Measurements from ENCODE around the gene SLC39A3. TPM values are rescaled to one million over a fixed set of nuclear protein-coding genes. Genes with fewer than 3 reads are reported as not detected.

SLC39A3 gene, protein sequence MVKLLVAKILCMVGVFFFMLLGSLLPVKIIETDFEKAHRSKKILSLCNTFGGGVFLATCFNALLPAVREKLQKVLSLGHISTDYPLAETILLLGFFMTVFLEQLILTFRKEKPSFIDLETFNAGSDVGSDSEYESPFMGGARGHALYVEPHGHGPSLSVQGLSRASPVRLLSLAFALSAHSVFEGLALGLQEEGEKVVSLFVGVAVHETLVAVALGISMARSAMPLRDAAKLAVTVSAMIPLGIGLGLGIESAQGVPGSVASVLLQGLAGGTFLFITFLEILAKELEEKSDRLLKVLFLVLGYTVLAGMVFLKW
- total RNA-seq: 10 to 100 TPM; 13.2 to 24.5 (median 19.6) TPM
- 15.0 TPM for total RNA-seq (2013)
- total RNA-seq: 6.5 to 27.3 (median 14.1) reads per million in 29 experiments

DNA sequence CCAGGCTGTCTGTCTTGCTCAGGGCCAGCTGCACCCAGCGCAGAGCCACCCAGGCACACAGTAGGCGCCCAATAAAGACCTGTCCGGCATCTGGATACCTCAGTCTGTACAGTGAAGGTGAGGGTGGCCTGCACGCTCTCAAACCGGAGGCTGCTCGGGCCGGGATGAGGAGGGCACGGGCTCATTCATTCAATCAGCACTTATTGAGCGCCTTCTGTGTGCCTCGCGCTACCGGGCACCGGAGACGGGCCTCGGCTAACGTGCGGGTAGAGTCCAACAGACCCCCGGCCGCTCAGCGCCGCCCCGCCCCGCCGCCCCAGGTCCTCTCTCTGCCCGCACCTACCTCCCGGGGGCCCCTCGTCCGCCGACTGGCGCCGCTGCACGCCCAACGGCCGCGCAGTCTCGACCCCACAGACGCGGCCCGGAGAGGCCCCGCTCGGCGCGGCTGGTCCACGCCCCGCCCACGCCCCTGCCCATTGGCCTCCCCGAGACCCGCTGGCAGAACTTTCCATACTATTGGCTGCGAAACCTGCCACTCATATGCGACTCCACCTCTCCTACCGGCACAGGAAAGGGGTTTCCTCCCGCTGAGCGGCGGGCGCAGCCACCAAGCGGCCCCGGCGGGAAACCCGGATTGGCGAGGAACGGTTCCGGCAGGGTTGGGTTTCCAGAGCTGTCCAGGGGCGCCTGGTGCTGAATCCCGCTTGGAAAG lies at the start of gene SLC39A3:
Gene SLC39A3 (minus strand): TSS at position 416 of the 712 bp plus-strand sequence. CDS start 2,760 bp downstream, outside the sequence.
- POLR2A ChIA-PET: interaction anchor here in 1 of 2 donors (1.0 kb wide), 1 partner anchor 264 kb away, joined by 3 read pairs; the partner anchor contains the start of gene GADD45B
- no peaks in the 10 kb centered on the region for H3K9me3 ChIP-seq
- H3K27me3 ChIP-seq (replicated peaks in 1 of 2; ENCODE audit: control insufficient read depth in 2 of 2, extremely low read depth in 1 of 2, insufficient read depth in 2 of 2, low read length in 1 of 2): peaks cover 0 to 9% of the 10 kb centered on the region in 2 experiments
- Mint-ChIP-seq H3K9me3 (no peaks in the 10 kb centered on the region), H3K27me3 (peaks cover 13 to 15% of the 10 kb centered on the region in 2 donors), H3K36me3 (peaks cover 16% of the 10 kb centered on the region), H3K4me1 (peaks cover 18 to 24% (median 19%) of the 10 kb centered on the region in 3 donors), H3K4me3 (peak within 1 kb of the TSS; percentile 79 to 86 (median 84)), H3K27ac (peak within 1 kb of the TSS in 1 of 2 donors; percentile 39)
- H3K36me3 ChIP-seq (ENCODE audit: control insufficient read depth in 2 of 2, extremely low read depth in 1 of 2, insufficient read depth in 1 of 2, low read length in 1 of 2): peaks cover 12 to 21% of the 10 kb centered on the region in 2 donors
- WGBS (ENCODE audit: insufficient coverage): 0% methylated on average over 51 of the region's 64 CpGs
- DNase-seq: peak; percentile 95 to 99 (median 98)
- CTCF ChIA-PET: no interaction called here
- H3K4me3 ChIP-seq (ENCODE audit: control insufficient read depth in 1 of 2, extremely low read depth in 1 of 2, low read length in 1 of 2): peak within 1 kb of the TSS; percentile 68 to 88
- ATAC-seq (replicated peaks in 1 of 4): peak; percentile 100
- peak within 1 kb of the TSS; percentile 38 for H3K27ac ChIP-seq (ENCODE audit: low read length)
- H3K4me1 ChIP-seq (ENCODE audit: control insufficient read depth in 1 of 2, extremely low read depth in 1 of 2, insufficient read depth in 2 of 2, low read length in 2 of 2): peaks cover 0 to 22% of the 10 kb centered on the region in 2 experiments

DNA sequence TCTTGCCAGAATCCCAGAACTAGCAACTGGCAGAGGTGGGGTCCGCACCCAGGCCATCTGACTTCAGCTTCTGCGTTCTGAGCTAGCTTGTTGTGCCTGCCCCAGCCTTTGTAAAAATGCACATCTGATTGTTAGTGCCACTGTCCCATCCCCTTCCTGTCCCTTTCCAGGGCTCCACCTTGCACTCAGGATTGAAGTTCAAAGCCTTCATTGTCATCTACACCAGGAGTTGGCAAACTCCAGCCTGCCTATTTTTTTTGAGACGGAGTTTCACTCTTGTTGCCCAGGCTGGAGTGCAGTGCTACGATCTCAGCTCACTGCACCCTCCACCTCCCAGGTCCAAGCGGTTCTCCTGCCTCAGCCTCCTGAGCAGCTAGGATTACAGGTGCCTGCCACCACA lies 48.4 kb upstream of the SLC39A3 start:
- Mint-ChIP-seq H3K4me1 (peaks cover 16 to 33% (median 33%) of the 10 kb centered on the region in 3 donors), H3K27ac (no peak overlapping the region), H3K9me3 (no peaks in the 10 kb centered on the region), H3K4me3 (peak overlapping the region in 2 of 3 donors; percentile 21 to 49), H3K36me3 (peaks cover 5% of the 10 kb centered on the region), H3K27me3 (no peaks in the 10 kb centered on the region)
- peaks cover 4 to 29% of the 10 kb centered on the region in 2 experiments for H3K4me1 ChIP-seq (ENCODE audit: control insufficient read depth in 1 of 2, extremely low read depth in 1 of 2, insufficient read depth in 2 of 2, low read length in 2 of 2)
- no peak overlapping the region for H3K27ac ChIP-seq (ENCODE audit: low read length)
- ATAC-seq (replicated peaks in 1 of 4): no peak
- peaks cover 11 to 16% of the 10 kb centered on the region in 2 donors for H3K36me3 ChIP-seq (ENCODE audit: control insufficient read depth in 2 of 2, extremely low read depth in 1 of 2, insufficient read depth in 1 of 2, low read length in 1 of 2)
- H3K27me3 ChIP-seq (replicated peaks in 1 of 2; ENCODE audit: control insufficient read depth in 2 of 2, extremely low read depth in 1 of 2, insufficient read depth in 2 of 2, low read length in 1 of 2): no peaks in the 10 kb centered on the region
- no peak overlapping the region for H3K4me3 ChIP-seq (ENCODE audit: control insufficient read depth in 1 of 2, extremely low read depth in 1 of 2, low read length in 1 of 2)
- CTCF ChIA-PET: no interaction called here
- POLR2A ChIA-PET: no interaction called here
- 90% methylated on average over 3 of the region's 5 CpGs for WGBS (ENCODE audit: insufficient coverage)
- no peaks in the 10 kb centered on the region for H3K9me3 ChIP-seq
- no peak for DNase-seq

DNA sequence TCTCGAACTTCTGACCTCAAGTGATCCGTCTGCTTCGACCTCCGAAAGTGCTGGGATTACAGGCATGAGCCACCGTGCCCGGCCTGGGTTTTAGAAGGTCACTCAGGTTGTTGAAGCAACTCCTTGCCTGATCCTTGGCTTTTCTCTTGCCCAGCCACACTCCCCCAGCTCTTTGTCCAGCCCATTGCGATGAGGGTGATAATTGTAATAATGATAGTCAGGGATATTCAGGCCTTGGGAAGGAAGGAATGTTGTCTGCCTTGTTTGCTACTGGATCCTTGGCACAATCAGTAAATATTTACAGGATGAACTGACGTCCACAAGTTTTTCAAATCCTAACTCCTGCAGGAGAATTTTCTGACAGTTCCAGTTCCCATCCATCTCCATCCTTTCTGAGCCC lies 47.3 kb upstream of the SLC39A3 start:
- WGBS (ENCODE audit: insufficient coverage): 86% methylated on average over 1 of the region's 8 CpGs
- ChIA-PET POLR2A (interaction anchor here in 1 of 2 donors (0.6 kb wide), 1 partner anchor 577 kb away, joined by 3 read pairs; no protein-coding TSS in a partner anchor), CTCF (no interaction called here)
- Histone ChIP-seq H3K36me3 (ENCODE audit: control insufficient read depth in 2 of 2, extremely low read depth in 1 of 2, insufficient read depth in 1 of 2, low read length in 1 of 2) (peaks cover 11 to 15% of the 10 kb centered on the region in 2 donors), H3K4me1 (ENCODE audit: control insufficient read depth in 1 of 2, extremely low read depth in 1 of 2, insufficient read depth in 2 of 2, low read length in 2 of 2) (peaks cover 9 to 37% of the 10 kb centered on the region in 2 experiments), H3K4me3 (ENCODE audit: control insufficient read depth in 1 of 2, extremely low read depth in 1 of 2, low read length in 1 of 2) (no peak overlapping the region), H3K27ac (ENCODE audit: low read length) (no peak overlapping the region), H3K9me3 (no peaks in the 10 kb centered on the region), H3K27me3 (replicated peaks in 1 of 2; ENCODE audit: control insufficient read depth in 2 of 2, extremely low read depth in 1 of 2, insufficient read depth in 2 of 2, low read length in 1 of 2) (peaks cover 0 to 4% of the 10 kb centered on the region in 2 experiments)
- Mint-ChIP-seq H3K4me3 (peak overlapping the region; percentile 56 to 86 (median 57)), H3K27me3 (no peaks in the 10 kb centered on the region), H3K27ac (no peak overlapping the region), H3K4me1 (peaks cover 21 to 40% (median 39%) of the 10 kb centered on the region in 3 donors), H3K9me3 (no peaks in the 10 kb centered on the region), H3K36me3 (peaks cover 5% of the 10 kb centered on the region)
- DNase-seq: no peak
- no peak for ATAC-seq (replicated peaks in 1 of 4)

DNA sequence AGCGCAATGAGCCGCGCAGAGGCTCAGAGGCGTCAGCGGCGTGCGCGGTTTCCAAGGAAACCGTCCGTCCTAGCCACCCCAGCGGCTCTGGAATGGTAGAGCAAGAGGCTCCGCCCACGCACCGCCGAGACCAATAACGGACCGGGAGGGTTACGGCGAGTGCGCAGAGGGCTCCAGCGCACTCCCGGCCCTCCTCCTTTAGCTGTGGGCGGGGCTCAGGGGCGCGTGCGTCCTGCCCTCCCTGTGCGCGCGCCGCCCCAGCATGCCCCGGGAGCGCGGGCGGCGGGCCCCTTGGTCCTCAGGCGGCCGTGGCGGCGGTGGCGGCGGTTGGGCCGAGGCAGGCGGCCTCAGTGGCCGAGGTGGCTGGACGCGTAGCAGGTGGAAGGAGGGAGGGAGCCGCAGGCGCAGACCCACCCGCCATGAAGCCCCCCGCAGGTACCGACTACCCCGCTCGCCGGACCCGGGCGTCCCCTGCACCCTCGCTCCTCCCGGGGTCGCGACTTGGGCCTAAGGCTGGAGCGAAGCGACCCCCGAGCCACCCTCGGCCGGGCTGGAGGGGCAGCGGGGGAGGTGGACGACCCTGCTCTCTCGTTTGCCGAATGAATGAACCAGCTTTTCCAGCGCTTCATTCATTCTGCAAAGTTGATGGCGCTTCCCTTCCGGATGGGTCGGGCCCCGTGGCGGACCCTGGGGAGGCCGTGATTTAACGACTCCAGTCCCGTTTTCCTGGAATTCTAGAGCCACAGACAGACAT lies 45.6 kb upstream of the SLC39A3 start, which contains the start of gene THOP1:
Gene THOP1 (plus strand): TSS at position 260 of the 754 bp plus-strand sequence. CDS start 160 bp downstream, at position 420.
- peak; percentile 91 to 100 (median 98) for DNase-seq
- H3K27ac ChIP-seq (ENCODE audit: low read length): peak within 1 kb of the TSS; percentile 58
- H3K4me1 ChIP-seq (ENCODE audit: control insufficient read depth in 1 of 2, extremely low read depth in 1 of 2, insufficient read depth in 2 of 2, low read length in 2 of 2): peaks cover 11 to 52% of the 10 kb centered on the region in 2 experiments
- H3K9me3 Mint-ChIP-seq: no peaks in the 10 kb centered on the region
- H3K27me3 Mint-ChIP-seq: no peaks in the 10 kb centered on the region
- H3K36me3 ChIP-seq (ENCODE audit: control insufficient read depth in 2 of 2, extremely low read depth in 1 of 2, insufficient read depth in 1 of 2, low read length in 1 of 2): peaks cover under 1% of the 10 kb centered on the region in 2 donors
- H3K4me3 ChIP-seq (ENCODE audit: control insufficient read depth in 1 of 2, extremely low read depth in 1 of 2, low read length in 1 of 2): peak within 1 kb of the TSS; percentile 77 to 81
- H3K9me3 ChIP-seq: no peaks in the 10 kb centered on the region
- H3K36me3 Mint-ChIP-seq: peaks cover 3% of the 10 kb centered on the region
- ChIA-PET CTCF (interaction anchor here in 1 of 2 donors (0.6 to 1.0 kb wide), 3 partner anchors 54 to 137 kb away, joined by 3 to 4 read pairs (median 3); partner anchors contain the start of gene ZNF555), POLR2A (interaction anchor here in 1 of 2 donors (0.6 to 0.7 kb wide), 2 partner anchors 298 to 307 kb away, joined by 4 to 5 read pairs; no protein-coding TSS in a partner anchor)
- peak within 1 kb of the TSS; percentile 82 to 86 (median 85) for H3K4me3 Mint-ChIP-seq
- H3K27me3 ChIP-seq (replicated peaks in 1 of 2; ENCODE audit: control insufficient read depth in 2 of 2, extremely low read depth in 1 of 2, insufficient read depth in 2 of 2, low read length in 1 of 2): peaks cover 0 to 4% of the 10 kb centered on the region in 2 experiments
- peak; percentile 90 to 96 (median 92) for ATAC-seq (replicated peaks in 1 of 4)
- under 1% methylated on average over 63 of the region's 78 CpGs for WGBS (ENCODE audit: insufficient coverage)
- H3K27ac Mint-ChIP-seq: peak within 1 kb of the TSS; percentile 46 to 83
- peaks cover 38 to 56% (median 56%) of the 10 kb centered on the region in 3 donors for H3K4me1 Mint-ChIP-seq

DNA sequence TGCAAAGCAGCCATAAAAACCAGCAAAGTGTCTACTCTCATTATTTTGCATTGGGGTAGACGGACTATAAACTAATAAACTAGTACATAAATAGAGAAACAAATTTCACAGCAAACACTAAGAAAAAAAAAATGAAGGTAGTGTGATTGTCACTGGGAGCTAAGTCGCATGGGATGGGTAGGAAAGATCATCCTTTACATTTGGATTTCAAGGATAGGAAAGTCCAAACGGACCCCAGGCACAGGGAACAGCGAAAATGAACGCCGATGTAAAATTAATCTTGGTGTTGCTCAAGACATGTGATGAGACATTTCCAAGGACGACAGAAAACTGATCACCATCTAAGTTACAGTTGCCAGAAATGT lies 43.9 kb upstream of the SLC39A3 start:
- ChIA-PET CTCF (interaction anchor here in 1 of 2 donors (0.6 kb wide), 1 partner anchor 58 kb away, joined by 3 read pairs; the partner anchor contains the start of gene ZNF555), POLR2A (no interaction called here)
- no peaks in the 10 kb centered on the region for H3K9me3 Mint-ChIP-seq
- H3K4me3 Mint-ChIP-seq: peak overlapping the region; percentile 82 to 86 (median 84)
- peaks cover 11 to 56% of the 10 kb centered on the region in 2 experiments for H3K4me1 ChIP-seq (ENCODE audit: control insufficient read depth in 1 of 2, extremely low read depth in 1 of 2, insufficient read depth in 2 of 2, low read length in 2 of 2)
- H3K27me3 ChIP-seq (replicated peaks in 1 of 2; ENCODE audit: control insufficient read depth in 2 of 2, extremely low read depth in 1 of 2, insufficient read depth in 2 of 2, low read length in 1 of 2): peaks cover 0 to 4% of the 10 kb centered on the region in 2 experiments
- peaks cover 0 to 2% of the 10 kb centered on the region in 2 donors for H3K36me3 ChIP-seq (ENCODE audit: control insufficient read depth in 2 of 2, extremely low read depth in 1 of 2, insufficient read depth in 1 of 2, low read length in 1 of 2)
- H3K27ac Mint-ChIP-seq: peak overlapping the region; percentile 90 to 96
- no peaks in the 10 kb centered on the region for H3K27me3 Mint-ChIP-seq
- peak overlapping the region; percentile 57 for H3K27ac ChIP-seq (ENCODE audit: low read length)
- 92% methylated on average over 4 of the region's 7 CpGs for WGBS (ENCODE audit: insufficient coverage)
- H3K4me1 Mint-ChIP-seq: peaks cover 45 to 65% (median 61%) of the 10 kb centered on the region in 3 donors
- DNase-seq (no peak), ATAC-seq (replicated peaks in 1 of 4) (no peak)
- H3K36me3 Mint-ChIP-seq: no peaks in the 10 kb centered on the region
- H3K4me3 ChIP-seq (ENCODE audit: control insufficient read depth in 1 of 2, extremely low read depth in 1 of 2, low read length in 1 of 2): peak overlapping the region in 1 of 2 donors; percentile 90
- no peaks in the 10 kb centered on the region for H3K9me3 ChIP-seq

Measured in T-cell (primary cell).